DMS53 (cell line): ENCODE results near the gene DDX41.
"Not testable (repeated sequence)": the region's sequence is repeated elsewhere in the genome, so short reads cannot be mapped to it uniquely, and the experiment has no call there.

Experiments
- DNase-seq: peaks from one replicate; lab custom pipeline; 2025; lab: John Stamatoyannopoulos, UW

The DDX41 gene

DNA sequence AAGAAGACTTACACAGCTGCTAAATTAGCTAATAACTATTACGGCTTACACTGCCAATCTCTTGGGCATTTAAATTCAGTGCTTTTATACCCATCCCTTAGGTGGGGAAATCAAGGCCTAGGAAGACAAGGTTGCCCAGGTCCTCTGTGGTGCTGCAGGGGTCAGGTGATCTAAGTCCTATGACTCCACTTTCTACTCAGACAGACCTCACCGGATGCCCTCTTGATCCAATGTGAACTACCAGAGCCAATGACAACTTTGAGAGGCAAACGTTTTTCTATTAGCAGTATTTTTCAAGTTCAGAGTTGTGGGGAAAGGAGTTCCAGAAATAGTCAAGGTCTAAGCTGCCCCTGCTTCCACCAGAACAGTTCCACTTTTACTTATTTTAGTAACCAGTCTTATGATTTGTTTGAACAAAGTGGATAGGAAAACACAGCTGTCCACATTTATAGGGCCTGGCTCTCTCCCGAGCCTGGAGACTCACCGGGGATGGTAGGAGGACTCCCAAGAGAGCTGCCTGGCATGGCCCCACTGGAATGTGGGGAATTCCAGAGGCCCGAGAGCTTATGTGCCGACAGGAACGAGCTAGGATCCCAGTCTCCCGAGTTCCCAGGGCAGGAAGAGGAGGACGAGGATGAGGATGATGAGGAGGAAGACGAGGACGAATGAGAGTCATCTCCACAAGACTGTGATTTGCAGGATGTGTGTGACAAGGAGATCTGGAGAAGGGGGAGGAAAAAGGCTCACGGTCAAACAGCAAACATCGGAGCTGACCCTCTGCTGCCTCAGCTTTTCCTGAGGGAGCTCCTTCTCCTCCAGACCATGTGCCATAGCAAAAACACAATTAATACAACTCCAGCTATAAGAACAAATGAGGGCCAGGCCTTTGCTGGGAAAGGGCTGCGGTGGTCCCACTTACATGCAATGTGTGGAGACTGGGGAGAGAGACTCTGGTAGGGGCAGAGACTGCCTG is 20.9 kb upstream of the DDX41 start:
- peak; percentile 64 for DNase-seq

DNA sequence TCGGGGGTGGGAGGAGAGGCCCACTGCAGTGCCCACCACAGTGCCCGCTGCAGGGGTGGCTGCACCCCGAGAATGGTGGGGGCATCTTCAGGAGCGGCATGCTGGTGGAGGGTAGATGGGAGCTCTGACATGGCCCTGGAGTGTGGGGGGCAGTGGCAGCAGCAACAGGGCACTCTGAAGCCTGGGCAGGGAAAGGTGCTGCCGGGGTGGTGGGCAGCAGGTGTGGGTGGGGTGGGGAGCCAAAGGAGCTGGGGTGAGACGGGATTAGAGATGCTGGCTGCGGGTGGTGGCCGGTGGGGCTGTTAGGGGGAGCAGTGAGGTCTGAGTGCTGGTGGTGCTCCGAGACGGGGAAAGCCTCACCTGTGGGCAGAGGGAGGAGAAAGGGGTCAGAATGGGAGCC is 19.6 kb upstream of the DDX41 start:
- no peak for DNase-seq

DNA sequence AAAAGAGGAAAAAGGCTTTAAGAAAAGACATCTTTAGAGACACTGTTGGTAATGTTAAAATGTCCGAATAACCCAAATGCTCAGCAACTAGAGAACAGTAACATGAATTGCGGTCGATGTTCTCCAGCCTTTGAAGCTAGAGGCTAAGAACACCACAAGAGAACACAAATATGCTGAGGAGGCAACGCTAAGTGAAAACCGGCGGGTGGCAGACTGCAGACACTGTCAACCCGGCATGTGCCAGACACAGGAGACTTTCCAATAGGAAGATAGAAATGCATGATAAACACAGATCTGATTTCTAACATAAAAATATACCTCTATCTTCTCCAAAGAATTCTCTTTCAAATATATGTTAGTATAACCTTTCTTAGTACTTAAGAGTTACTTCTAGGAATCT is 18.4 kb upstream of the DDX41 start:
- DNase-seq = no peak

DNA sequence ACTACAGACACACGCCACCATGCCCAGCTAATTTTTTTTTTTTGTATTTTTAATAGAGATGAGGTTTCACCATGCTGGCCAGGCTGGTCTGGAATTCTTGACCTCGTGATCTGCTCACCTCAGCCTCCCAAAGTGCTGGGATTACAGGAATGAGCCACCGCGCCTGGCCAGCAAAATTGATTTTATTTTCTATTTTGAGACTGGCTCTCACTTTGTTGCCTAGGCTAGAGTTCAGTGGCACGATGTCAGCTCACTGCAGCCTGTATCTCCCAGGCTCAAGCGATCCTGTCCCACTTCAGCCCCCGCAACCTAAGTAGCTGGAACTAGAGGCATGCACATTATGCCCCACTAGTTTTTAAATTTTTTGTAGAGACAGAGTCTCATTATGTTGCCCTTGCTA is 17.7 kb upstream of the DDX41 start:
- not testable (repeated sequence) for DNase-seq

DNA sequence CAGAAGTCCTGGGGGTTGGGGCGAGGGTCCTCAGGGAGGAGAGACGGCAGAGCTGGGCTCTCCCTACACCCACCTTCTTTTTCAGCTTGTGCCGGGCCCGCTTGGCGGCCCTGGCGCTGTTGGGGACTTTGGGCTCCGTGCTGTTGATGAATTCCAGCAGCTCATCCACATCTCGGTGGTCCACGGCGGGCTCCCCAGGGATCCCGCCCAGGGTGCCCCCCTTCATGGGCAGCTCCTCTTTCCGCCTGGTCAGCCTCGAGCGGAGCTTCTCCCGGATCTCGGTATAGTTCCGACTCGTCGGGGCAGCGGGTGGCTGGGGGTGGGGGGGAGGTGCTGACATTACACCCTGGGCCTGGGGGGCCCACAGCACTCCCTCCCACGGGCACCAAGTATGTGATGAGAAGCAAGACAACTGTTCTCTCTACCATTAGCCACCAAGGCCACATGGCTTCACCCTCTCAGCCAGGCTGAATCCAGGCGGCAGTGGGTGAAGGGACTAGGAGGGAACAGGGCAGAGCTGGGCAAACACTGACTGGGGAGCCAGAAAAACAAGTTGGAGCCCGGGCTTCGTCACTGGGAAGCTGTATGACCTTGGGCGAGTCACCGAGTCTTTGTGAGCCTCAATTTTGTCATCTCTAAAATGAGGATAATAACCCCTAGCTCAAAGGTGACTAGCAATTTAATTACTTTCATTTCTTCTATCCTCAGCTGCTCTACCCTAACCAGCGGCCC is 14.6 kb upstream of the DDX41 start:
- DNase-seq = no peak

DNA sequence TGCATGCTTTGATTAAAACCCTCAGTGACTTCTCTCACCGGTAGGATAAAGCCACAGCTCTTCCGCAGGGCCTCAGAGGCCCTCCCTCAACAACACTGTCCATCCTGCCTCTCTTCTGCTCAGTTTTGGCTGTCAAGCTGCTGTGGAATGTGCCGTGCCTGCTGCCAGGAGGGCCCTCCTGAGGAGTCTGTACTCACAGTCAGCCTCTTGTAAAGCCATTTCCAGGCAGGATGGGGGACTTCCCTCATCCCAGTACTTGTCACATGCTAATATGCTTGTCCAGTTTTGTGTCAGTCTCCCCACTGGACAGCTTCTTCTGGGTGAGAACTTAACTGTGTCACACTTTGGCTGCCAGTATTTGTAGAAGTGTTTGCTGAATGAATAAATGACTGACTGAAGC is 13.9 kb upstream of the DDX41 start:
- DNase-seq = no peak

DNA sequence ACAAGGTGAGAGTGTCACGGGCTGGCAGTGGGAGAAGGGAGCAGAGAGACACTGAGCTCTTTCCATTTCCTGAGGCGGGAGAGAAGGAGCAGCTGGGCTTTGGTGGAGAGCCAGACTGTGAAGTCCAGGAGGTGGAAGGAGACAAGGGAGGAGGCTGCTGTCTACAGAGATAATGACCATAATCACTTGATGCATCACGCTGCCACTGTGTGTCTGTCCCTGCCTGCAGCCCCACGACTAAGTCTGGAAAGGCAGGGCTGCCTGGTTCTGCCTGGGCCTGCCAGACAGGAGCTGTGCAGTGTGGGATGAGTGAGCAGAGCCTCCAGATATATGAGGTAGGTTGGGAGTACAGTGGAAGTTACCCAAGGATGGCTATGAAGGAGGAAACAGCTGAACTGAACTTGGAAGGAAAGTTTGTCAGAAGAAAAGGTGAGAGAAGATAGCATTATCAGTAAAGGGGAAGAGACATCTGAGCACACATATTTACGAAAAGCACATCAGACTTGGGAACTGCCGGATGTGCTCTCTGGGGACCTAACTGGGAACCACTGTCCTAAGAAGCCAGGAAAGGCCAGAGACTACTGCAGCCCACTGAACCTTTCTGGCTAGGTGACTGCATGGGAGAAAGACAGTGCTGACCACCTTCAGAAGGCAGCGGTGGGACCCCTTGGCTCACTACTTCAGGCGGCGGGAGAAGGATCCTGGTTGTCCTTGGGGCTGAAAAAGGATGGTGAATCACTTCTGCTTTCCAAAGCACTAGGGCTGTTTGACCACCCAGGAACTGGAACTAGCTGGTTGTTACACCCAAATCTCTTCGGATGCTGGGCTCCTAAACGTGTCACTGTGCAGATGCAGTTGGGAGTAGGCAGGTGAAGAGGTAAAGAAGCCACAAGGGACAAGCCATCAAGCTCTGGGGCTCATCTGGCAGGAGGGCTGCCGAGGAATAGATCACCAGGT is 12.8 kb upstream of the DDX41 start:
- no peak for DNase-seq

DNA sequence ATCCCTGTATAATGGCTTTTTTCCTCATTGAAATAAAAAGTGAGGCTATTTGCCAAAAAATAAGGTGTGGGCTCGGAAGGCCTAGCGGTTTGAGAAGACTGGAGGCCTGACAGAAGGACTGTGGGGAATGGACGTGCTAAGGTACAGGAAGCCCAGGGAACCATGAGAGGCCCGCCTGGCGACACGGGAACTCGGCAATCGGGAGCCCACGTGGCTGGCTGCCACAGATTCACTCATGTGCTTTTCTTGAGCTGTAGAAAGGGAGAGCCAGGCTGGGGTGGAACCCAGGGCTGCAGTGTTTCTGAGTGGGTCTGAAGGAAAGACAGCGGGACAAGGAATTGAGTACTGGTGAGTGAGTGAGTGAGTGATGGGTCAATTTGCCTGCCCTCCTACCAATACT is 11.9 kb upstream of the DDX41 start:
- DNase-seq = no peak

DNA sequence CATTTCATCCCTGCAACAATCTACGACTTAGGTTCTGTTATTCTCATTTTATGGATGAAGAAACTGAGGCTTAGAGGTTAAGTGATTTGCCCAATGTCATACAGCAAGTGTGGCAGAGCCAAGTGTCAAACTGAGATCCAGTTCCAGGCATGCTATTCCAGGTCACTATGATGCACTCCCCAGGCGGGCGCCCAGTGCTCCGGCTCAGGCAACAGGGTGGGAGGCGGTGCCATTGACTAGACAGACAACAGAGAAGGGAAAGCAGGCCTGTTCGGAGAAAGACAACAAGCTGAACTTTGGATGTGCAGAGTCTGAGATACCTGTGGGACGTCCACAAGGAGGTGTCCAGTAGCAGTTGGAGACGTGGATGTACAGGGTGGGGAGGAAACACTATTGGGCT is 10.8 kb upstream of the DDX41 start:
- DNase-seq = no peak

DNA sequence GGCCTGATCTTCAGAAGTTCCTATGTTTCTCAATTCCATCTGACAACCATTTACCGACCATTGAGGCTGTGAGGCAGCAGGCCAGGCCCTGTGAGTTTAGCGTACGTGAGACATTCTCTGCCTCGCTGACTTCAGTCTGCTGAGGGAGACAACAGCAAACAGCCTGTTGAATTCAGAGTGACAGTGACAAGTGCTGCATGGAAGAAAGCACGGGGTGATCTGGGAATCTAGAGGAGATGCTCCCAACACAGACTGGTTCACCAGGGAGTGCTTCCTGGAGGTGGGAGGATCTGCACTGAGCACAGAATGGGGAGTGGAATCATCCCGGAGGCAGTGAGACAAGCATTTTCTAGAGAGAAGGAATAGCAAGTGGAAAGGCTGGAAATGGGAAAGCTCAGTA is 10.0 kb upstream of the DDX41 start:
- no peak for DNase-seq

DNA sequence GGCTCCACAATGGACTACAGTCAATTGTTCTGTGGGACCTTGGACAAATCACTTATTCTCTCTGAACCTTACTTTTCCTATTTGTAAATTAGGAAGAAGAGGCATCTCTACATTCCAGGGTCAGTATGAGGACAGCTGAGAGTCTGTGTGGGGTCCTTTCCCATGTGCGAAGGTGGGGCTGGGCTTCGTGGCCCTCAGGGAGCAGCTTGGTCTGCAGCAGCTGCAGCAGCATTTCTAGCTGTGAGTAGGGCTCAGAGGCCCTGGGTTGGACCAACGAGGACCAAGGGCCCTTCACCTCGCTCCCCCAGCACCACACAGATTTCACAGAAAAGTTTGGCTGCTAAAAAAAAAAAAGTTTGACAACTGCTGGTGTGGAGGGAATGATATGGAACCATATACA is 9.4 kb upstream of the DDX41 start:
- no peak for DNase-seq

DNA sequence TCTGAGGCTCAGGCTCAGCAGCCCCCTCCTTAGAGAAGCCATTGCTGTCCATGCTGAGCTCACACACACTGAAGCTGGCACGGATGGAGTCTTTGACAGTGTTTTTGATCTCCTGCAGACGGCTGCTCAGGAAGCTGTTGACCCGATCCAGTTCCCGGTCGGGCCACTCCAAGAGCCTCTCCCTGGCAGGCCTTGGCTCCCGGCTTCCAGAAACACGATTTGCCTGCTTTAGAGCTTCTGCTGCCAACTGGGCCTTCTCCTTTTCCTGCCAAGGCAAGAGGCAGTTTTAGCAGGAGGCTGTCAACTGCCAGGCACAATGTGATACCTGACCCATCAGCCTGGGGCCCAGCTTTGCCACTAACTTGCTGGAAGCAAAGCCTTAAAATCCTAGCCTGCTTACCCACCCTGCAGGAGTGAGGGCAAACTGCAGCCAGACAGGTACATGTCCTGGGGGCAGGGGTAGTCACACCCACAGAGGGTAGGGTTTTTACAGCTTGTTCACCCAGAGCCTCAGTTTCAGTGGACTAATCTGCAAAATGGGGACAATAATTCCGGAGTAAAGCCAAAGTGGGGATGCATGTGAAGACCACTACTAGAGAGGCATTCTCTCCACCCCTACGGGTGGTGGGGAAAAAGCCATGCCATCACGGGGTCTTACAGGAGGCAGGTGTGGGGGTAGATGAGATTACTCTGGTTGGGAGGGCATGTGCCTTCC is 8.3 kb upstream of the DDX41 start:
- no peak for DNase-seq

DNA sequence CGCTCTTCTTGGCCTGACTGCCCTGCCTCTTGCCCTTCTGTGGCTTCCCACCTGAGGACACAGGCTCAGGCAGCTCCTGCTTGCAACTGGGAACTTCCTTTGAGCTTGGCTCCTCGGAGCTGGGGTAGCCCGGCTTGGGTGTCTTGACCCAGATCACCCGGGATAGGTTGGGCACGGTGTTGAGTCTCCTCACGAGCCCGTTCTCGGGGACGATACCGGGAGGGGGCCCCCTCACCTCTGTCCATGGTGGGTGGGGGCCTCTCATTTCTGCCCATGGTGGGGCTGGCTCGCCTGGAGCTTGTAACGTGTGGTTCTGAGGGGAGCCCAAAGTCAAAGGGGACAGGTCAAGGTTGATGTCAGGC is 7.8 kb upstream of the DDX41 start:
- DNase-seq = no peak

DNA sequence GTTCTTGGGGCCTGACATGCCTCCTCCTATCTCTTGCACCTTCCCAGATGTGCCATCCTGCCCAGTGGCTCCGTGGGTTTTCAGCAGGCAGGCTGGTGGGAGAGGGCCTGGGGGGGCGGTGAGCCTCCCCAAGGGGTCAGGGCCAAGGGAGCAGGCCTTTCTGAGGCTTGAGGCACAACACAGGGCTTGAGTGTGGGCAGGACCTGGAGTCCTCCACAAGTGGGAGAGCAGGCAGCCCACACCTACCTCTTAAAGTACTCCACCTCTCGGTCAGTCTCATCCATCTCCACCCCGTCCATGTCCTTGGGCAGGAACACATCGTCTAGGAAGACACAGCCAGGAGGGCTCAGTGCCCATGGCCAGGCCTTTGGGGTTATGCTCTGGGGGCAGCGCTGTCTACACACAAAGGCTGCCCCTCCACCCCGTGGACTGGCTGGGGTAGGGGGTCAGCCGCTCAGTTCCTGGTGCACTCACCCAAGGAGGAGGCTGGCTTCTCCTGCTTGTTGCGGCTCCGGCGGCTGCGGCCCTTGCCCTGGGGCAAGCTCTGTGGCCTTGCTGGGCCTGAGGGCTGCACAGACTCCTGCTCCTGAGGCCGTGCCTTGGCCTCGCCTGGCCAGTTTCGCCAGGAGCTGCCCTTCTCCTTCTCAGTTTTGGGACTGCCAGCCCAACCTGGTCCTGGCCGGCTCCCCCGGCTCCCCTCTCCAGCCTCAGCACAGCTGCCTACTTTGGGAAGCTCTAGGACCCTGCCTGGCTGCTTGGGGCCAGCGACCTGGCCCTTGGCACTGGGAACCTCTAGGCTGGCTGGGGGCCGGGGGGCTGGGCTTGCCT is 7.2 kb upstream of the DDX41 start:
- DNase-seq = no peak

DNA sequence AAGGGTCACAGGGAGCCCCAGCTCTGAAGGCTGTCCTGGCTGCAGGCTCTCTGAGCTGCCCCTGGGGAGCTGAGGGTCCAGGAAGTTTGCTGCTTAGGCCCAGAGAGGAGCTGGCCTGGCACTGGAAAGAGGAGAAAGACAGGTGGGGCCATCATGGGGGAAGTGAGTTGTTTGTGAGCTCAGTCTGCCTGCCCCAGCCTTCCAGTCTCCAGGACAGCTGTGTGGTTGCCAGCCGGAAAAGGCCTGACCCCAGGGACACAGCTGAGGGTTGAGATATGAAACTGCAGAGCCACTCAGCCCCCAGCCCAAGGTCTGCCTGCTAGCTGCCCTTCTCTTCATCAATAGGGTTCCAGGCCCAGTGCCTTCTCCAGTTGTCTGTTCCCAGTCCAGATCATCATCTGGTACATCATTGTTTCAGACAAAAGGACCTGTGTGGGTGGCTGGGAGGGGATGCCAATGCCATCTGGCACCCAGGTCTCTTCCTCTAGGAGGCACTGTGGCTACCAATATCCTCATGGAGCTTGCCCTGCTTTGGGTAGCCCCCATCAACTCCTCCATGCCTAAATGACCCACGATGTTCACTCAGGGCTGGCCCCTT is 4.3 kb upstream of the DDX41 start:
- DNase-seq = no peak

DNA sequence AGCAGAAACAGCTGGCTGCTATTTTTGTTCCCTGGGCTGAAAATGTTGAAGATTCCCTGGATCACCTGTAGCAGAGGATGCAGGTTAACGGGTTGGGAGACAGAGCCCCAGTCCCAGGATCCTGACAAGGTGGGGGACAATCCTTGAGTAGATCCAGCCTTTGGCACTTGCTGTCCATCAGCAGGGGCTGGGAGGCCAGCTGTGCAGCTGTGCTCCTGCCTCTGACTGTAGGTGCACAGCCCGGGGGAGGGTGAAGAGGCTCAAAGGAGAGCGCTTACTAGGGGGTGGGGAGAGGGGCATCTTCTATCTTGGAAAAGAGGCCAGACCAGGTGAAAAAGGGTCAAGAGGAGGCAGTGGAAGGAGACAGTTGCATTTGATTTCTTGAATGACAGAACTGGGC is 3.5 kb upstream of the DDX41 start:
- no peak for DNase-seq

DNA sequence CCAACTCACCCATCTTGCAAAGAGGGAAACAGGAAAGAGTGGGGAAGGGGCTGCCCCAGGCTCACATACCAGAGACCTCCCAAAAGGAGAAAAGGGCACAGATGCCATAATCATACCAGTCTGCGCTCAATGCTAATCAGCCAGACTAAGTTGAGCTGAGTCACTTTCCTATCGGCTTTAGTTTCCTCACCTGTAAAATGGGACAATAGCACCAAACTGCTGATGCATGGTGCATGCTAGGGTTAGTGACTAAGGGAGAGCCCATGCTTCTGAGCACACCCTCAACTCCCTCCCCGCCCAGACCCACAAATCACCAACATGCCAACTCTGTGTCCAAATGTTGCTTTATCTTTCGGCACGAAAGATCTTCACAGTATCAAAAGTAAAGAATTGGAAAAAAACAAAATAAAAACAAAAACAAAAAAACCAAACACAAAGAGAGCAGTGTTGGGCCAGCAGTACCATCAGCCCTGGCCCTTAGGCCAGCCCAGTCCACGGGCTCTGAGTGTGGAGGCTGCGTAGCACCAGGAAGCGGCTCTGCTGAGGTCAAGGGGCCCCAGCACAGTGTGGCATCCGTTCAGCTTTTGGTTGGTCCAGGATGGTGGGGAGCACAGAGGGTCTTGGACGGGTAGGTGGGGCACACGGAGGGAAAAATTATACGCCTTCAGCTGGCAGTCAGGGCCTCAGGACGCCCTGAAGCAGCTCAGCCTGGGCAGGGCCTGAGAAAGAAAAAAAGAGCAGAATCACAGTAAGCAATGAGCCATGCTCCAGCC is 2.9 kb upstream of the DDX41 start:
- no peak for DNase-seq

DNA sequence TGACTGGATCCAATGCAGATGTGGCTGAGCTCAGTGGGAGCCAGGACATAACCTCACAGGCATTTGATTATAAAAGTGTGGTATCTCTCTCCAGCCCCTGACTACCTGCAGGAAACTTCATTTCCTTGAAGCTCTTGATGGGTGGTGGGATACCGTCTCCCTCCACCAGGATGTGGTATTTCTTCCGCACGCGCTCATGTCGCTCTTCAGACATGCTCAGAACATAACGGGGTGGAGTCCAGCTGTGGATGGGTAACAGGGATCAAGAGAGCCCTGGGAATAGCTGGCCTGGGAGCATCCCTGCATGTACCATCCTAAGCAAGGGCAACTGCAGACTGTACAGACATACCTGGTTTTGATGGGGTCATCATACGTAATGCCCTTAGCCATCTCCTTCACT is 1.2 kb downstream of the DDX41 start:
- no peak for DNase-seq

DNA sequence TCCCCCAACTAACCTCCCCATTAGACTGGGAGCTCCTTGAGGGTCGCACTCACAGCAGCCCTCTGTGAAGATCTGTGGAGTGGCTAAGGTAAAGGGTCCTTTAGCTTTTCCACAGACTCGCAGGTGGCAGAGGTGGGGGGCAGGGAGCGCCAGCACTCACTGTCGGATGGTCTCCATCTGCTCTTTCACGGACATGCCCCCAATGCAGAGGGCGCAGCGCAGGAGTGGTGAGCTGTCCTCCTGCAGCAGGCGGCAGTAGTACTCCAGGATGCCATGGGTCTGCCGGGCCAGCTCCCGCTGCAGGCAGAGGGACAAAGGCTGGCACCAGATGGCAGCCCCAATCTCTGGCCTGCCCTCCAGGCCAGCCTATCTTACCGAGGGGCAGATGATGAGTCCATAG is 2.2 kb downstream of the DDX41 start:
- DNase-seq = no peak

DNA sequence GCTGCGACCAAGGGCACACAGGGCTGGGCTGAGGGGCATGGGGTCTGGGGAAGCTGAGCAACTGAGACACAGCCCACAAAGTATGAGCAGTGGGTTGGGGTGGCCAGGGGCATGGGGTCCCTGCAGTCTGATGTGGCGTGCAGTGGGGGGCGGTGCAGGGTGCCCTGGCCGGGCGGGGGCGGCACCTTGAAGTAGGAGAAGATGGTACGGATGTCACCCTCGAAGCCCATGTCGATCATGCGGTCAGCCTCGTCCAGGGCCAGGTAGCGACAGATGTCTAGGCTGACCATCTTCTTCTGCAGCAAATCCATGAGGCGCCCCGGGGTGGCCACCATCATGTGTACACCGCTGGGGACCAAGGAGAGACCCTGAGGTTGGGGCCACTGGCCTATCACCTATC is 3.3 kb downstream of the DDX41 start:
- no peak for DNase-seq
